Endothelial cell (in vitro differentiated cells): ENCODE measurements around the gene GPR150. TPM values are rescaled to one million over a fixed set of nuclear protein-coding genes. Genes with fewer than 3 reads are reported as not detected.
A peak's percentile ranks its signal among the peaks of the same experiment; 100 is the strongest.

Source experiments
- DNase-seq: peaks from one replicate; pipeline ENCODE4 v3.0.0; 2021; ENCODE audit warnings: low spot score
- H3K27ac Mint-ChIP-seq: one replicate; pipeline ENCODE4 v1.8.0; 2021; ENCODE audit warnings: mixed read lengths, inconsistent platforms; ENCODE audit not compliant: unreplicated experiment
- H3K27me3 Mint-ChIP-seq: one replicate; pipeline ENCODE4 v1.8.0; 2021; ENCODE audit warnings: mild to moderate bottlenecking, moderate library complexity, mixed read lengths, inconsistent platforms; ENCODE audit not compliant: unreplicated experiment
- H3K36me3 Mint-ChIP-seq: one replicate; pipeline ENCODE4 v1.8.0; 2021; ENCODE audit warnings: mild to moderate bottlenecking, low read depth, mixed read lengths, inconsistent platforms; ENCODE audit not compliant: unreplicated experiment
- H3K4me1 Mint-ChIP-seq: one replicate; pipeline ENCODE4 v1.8.0; 2021; ENCODE audit warnings: mild to moderate bottlenecking, mixed read lengths, inconsistent platforms; ENCODE audit not compliant: unreplicated experiment
- H3K4me3 Mint-ChIP-seq: one replicate; pipeline ENCODE4 v1.8.0; 2021; ENCODE audit warnings: mild to moderate bottlenecking, mixed read lengths, inconsistent platforms; ENCODE audit not compliant: unreplicated experiment
- H3K9me3 Mint-ChIP-seq: one replicate; pipeline ENCODE4 v1.8.0; 2021; ENCODE audit warnings: mixed read lengths, inconsistent platforms; ENCODE audit not compliant: unreplicated experiment
- CTCF ChIP-seq: fragments of 200-600 bp; sonication (generic); IDR thresholded peaks from one replicate; pipeline ENCODE4 v1.5.0; 2021; ENCODE audit warnings: antibody characterized with exemption; ENCODE audit not compliant: unreplicated experiment
- long read RNA-seq: library from polyadenylated mRNA; unstranded; transcript quantifications from one replicate; pipeline ENCODE4 v2.0.0, GENCODE V29; 2020; ENCODE audit not compliant: unreplicated experiment
- total RNA-seq: library from RNA; stranded (reverse); fragmentation: NEBNext Ultra II Directional; extraction: Animal tissue kit (Norgen Biotek cat#: 25700); gene quantifications from one replicate; pipeline ENCODE4 v1.2.1, GENCODE V29; 2021; ENCODE audit not compliant: unreplicated experiment

The GPR150 gene
- not detected for total RNA-seq
- long read RNA-seq, result 0 reads

GRCh38 chr5:95620030-95620869 lies at the start of gene GPR150:
Gene GPR150 (plus strand): TSS chr5:95620087. CDS start chr5:95620276, 189 bp downstream.
- Mint-ChIP-seq H3K27me3 (peaks cover 24% of the 10 kb centered on the region), H3K9me3 (no peaks in the 10 kb centered on the region), H3K4me1 (peaks cover 25% of the 10 kb centered on the region), H3K4me3 (peak within 1 kb of the TSS; percentile 93), H3K36me3 (peaks cover 4% of the 10 kb centered on the region), H3K27ac (peak within 1 kb of the TSS; percentile 19)
- TF ChIP-seq CTCF, result no peak
- DNase-seq, result peak; percentile 48

- Mint-ChIP-seq H3K4me3 (no peak overlapping the region), H3K27ac (no peak overlapping the region), H3K27me3 (no peaks in the 10 kb centered on the region), H3K9me3 (no peaks in the 10 kb centered on the region), H3K4me1 (no peaks in the 10 kb centered on the region), H3K36me3 (no peaks in the 10 kb centered on the region)
- DNase-seq, result no peak
- no peak for TF ChIP-seq CTCF
These were observed 47.9 kb upstream of the GPR150 start for GRCh38 chr5:95572016-95572415.

- H3K4me1 Mint-ChIP-seq, result no peaks in the 10 kb centered on the region
- TF ChIP-seq CTCF, result no peak
- H3K27ac Mint-ChIP-seq, result no peak overlapping the region
- no peak overlapping the region for H3K4me3 Mint-ChIP-seq
- DNase-seq, result no peak
- no peaks in the 10 kb centered on the region for H3K27me3 Mint-ChIP-seq
- H3K9me3 Mint-ChIP-seq, result no peaks in the 10 kb centered on the region
- no peaks in the 10 kb centered on the region for H3K36me3 Mint-ChIP-seq
These were observed 38.3 kb upstream of the GPR150 start for GRCh38 chr5:95581576-95581975.

GRCh38 chr5:95583992-95584391 lies 35.9 kb upstream of the GPR150 start:
- DNase-seq, result no peak
- H3K4me3 Mint-ChIP-seq, result no peak overlapping the region
- no peak overlapping the region for H3K27ac Mint-ChIP-seq
- no peaks in the 10 kb centered on the region for H3K9me3 Mint-ChIP-seq
- TF ChIP-seq CTCF, result no peak
- no peaks in the 10 kb centered on the region for H3K4me1 Mint-ChIP-seq
- H3K36me3 Mint-ChIP-seq, result no peaks in the 10 kb centered on the region
- no peaks in the 10 kb centered on the region for H3K27me3 Mint-ChIP-seq

- peak overlapping the region; percentile 15 for H3K27ac Mint-ChIP-seq
- no peak for DNase-seq
- H3K9me3 Mint-ChIP-seq, result no peaks in the 10 kb centered on the region
- no peak overlapping the region for H3K4me3 Mint-ChIP-seq
- no peak for TF ChIP-seq CTCF
- H3K4me1 Mint-ChIP-seq, result peaks cover 13% of the 10 kb centered on the region
- no peaks in the 10 kb centered on the region for H3K36me3 Mint-ChIP-seq
- H3K27me3 Mint-ChIP-seq, result no peaks in the 10 kb centered on the region
These were observed 29.0 kb upstream of the GPR150 start for GRCh38 chr5:95590880-95591279.
